ENCODE data around the gene ALAS1. TPM values are rescaled to one million over a fixed set of nuclear protein-coding genes. Genes with fewer than 3 reads are reported as not detected.

The ALAS1 gene
- total RNA-seq, 2 donors from 2014 or later: 90.6 to 103 TPM

DNA sequence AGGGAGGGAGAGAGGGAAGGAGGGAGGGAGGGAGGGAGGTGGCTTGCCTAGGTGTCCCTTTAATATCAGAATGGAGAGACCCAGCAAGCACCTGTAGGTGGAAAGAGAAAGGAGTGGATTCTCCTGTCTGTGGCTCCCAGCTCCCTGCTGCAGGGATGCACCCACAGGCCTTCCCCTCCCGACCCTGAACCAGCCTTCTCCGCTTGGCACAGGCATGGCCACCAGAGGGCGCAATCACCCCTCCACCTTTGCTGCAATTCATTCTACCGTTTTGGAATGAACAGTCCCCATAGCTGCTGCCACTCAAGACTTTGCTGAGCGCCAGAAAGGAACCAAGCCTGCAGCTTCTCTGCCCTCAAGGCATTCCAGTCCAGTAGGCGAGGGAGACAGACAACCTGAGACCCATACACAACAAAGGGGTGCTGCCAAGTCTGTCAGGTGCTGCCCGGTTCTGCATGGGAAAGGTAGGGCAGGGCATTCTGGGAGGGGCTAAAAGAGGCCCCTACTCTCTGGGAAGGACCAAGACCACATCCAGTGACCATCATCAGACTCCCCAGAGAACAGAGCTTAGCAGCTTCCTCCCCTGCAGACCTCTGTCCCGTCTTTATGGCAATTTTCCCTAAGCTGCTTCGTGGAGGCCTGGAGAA lies 22.5 kb downstream of the ALAS1 start:
- no peak overlapping the region for H3K27ac ChIP-seq
- intact Hi-C loops (cut with DNase I): no loop called here
- H3K9me3 ChIP-seq: no peaks in the 10 kb centered on the region
- no peak overlapping the region for H3K4me3 ChIP-seq
- peak; percentile 88 for DNase-seq
- H3K27me3 ChIP-seq: no peaks in the 10 kb centered on the region
- TF ChIP-seq, protein P1, sequence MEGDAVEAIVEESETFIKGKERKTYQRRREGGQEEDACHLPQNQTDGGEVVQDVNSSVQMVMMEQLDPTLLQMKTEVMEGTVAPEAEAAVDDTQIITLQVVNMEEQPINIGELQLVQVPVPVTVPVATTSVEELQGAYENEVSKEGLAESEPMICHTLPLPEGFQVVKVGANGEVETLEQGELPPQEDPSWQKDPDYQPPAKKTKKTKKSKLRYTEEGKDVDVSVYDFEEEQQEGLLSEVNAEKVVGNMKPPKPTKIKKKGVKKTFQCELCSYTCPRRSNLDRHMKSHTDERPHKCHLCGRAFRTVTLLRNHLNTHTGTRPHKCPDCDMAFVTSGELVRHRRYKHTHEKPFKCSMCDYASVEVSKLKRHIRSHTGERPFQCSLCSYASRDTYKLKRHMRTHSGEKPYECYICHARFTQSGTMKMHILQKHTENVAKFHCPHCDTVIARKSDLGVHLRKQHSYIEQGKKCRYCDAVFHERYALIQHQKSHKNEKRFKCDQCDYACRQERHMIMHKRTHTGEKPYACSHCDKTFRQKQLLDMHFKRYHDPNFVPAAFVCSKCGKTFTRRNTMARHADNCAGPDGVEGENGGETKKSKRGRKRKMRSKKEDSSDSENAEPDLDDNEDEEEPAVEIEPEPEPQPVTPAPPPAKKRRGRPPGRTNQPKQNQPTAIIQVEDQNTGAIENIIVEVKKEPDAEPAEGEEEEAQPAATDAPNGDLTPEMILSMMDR (IDR thresholded peaks at IDR 0.05): peak; percentile 93
- no peaks in the 10 kb centered on the region for H3K36me3 ChIP-seq
- peaks cover 22% of the 10 kb centered on the region for H3K4me1 ChIP-seq
- no peak overlapping the region for H3K9ac ChIP-seq (ENCODE audit: low read depth in 2 of 2, low read length in 2 of 2)

DNA sequence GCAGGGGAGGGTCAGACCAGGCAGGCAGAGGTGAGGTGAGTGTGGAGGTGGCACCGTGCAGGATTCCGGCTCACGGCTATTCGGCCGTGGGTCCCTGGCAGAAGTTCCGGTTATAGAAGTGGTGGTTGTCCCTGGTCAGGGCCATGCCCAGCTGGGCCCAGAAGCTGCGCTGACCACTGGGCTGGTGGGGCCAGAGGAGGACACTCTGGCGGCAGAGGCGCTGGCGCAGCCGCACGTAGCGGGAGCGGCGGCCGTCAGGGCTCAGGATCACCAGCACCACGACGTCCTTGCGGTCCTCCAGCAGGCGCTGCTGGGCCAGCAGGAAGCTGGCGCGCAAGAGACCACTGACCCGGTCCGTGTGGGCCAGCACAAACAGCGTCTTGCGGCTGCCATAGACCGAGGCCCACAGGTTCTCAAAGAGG lies 23.2 kb downstream of the ALAS1 start:
- Histone ChIP-seq H3K4me1 (peaks cover 21% of the 10 kb centered on the region), H3K27ac (no peak overlapping the region), H3K4me3 (no peak overlapping the region), H3K27me3 (no peaks in the 10 kb centered on the region), H3K9ac (ENCODE audit: low read depth in 2 of 2, low read length in 2 of 2) (no peak overlapping the region), H3K9me3 (no peaks in the 10 kb centered on the region), H3K36me3 (no peaks in the 10 kb centered on the region)
- TF ChIP-seq, protein P1 (IDR thresholded peaks at IDR 0.05): no peak
- intact Hi-C loops (cut with DNase I): no loop called here
- no peak for DNase-seq

DNA sequence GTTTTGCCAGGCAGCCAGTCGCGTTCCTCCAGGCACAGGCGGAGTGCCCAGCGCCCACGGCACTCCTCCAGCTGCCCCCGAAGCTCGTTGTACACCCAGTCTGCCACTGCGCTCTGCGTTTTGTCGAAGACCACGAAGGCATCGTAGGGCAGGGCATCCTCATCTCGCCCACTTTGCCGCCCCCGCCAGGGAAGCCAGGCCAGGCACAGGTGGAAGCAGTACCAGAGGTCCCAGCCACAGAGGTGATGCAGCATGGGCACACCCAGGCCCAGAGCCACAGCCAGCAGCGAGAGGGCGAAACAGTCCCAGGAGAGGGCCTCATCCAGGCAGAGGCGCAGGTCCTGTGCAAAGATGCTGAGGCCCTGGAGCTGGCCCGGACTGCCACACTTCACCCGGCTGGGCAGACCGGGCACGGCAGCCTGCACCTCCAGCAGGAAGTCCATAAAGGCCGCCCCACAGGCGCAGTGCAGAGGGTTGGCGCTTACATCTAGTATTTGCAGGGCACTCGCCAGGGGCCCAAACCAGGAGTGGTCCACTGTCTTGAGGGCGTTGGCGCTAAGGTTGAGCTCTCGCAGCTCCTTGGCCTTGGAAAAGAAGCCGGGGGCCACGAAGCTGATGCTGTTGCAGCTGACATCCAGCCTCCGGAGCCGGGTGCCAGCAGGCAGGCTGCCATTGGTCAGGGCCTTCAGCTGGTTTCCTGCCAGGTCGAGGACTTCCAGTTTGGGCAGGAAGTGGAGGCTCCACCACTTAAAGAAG lies 23.8 kb downstream of the ALAS1 start:
- Histone ChIP-seq H3K36me3 (no peaks in the 10 kb centered on the region), H3K9me3 (no peaks in the 10 kb centered on the region), H3K27me3 (no peaks in the 10 kb centered on the region), H3K4me3 (no peak overlapping the region), H3K9ac (ENCODE audit: low read depth in 2 of 2, low read length in 2 of 2) (no peak overlapping the region), H3K4me1 (peaks cover 15% of the 10 kb centered on the region), H3K27ac (no peak overlapping the region)
- DNase-seq: no peak
- intact Hi-C loops (cut with DNase I): no loop called here
- TF ChIP-seq, protein P1 (IDR thresholded peaks at IDR 0.05): no peak

DNA sequence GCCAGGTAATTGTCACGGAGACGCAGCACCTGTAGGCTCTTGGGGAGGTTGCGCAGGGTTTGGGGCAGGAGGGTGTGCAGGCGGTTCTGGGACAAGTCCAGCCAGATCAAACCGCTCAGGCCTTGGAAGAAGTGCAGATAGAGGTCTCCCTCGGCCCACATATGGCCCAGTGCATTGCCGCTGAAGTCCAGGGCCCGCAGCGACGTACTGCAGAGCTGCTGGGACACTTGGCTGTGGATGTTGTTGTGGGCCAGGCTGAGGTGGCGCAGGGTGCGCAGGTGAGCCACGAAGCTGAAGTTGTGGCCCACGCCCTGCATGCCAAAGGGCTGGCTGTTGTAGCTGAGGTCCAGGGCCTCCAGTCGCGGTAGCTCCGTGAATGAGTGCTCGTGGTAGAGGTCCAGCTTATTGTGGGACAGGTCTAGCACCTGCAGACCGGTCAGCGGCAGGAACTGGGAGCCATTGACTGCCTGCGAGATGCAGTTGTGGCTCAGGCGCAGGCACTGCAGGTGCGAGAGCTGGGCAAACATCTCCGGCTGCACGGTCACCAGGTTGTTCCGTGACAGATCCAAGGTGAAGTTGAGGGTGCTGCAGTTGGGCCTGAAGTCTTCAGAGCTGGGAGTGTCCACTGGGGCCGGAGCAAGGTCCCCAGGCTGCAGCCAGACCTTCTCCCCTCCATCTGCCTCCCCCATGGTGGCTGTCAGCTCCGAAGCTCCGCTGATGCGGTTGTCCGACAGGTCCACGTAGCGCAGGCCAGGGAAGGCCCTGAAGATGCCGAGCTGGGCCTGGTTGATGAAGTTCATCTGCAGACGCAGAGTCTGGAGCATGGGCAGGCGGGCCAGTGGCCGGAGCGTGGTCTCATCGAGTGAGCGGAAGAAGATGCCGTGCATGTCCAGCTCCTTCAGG lies 24.6 kb downstream of the ALAS1 start:
- Histone ChIP-seq H3K36me3 (no peaks in the 10 kb centered on the region), H3K27me3 (no peaks in the 10 kb centered on the region), H3K9ac (ENCODE audit: low read depth in 2 of 2, low read length in 2 of 2) (no peak overlapping the region), H3K9me3 (no peaks in the 10 kb centered on the region), H3K4me1 (peaks cover 9% of the 10 kb centered on the region), H3K4me3 (no peak overlapping the region), H3K27ac (no peak overlapping the region)
- TF ChIP-seq, protein P1 (IDR thresholded peaks at IDR 0.05): no peak
- DNase-seq: no peak
- intact Hi-C loops (cut with DNase I): no loop called here

Measured in colonic mucosa (tissue), 4 donors.